ENCODE results near the gene PRKCE.
"Not testable (repeated sequence)": the region's sequence is repeated elsewhere in the genome, so short reads cannot be mapped to it uniquely, and the experiment has no call there.

Gene PRKCE

DNA sequence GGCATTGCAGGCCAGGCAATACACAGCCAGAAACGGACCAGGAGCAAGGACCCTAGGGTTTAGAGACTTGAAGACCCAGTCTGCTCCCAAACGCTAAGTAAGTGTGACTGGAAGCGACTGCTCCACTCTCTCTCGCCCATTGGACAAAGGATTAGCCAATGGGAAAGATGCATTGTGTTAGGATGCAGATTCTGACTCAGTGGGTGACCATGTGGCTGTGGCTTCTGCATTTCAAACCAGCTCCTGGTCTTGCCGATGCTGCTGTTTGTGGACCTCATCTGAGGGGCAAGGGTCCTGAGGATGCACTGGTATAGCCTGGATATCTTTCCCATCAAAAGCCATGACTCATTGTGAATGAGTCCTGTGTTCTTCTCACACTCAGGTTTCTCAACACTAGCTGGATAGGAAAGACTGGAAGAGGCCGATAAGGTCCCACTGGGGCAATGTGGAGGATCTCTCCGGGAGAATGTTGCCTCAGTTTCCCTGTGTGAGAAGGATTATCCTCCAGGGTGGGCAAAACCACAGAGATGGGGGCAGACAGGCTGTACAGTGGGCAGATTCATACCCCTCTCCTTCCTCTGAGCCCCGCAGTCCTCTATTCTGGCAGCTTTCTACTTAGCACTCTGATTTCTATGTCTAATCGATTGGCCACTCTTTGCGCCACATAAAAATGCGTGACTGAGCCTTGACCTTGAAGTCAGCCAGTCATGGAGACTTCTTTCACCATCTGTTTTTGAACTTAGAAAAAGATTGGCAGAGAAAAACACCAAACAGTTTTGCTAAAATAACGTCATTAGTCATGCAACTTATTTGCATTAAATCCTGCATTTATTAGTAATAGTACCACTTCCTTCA is 257.1 kb downstream of the PRKCE start:
- no peak for DNase-seq (ENCODE audit: low read depth)
- no peak overlapping the region for H3K4me3 ChIP-seq (ENCODE audit: low read depth, low read length)

DNA sequence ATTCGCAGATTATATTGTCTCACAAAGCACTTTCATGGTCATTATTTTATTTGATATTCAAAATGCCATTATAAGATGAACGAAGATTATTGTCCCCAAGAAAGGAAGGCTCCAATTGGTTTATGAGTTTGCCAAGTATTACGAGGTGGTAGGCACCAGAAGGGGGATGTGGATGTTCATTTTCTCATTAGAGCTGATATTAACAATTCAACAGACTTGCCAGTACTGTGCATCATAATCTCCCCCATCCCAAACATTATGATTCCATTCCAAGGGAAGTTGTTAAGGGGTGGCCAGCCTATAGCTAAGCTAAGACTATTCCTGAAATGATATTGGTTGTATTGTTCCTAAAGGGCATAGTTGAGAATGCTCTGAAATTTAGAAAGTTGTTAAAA is 257.7 kb downstream of the PRKCE start:
- H3K4me3 ChIP-seq (ENCODE audit: low read depth, low read length): no peak overlapping the region
- no peak for DNase-seq (ENCODE audit: low read depth)

DNA sequence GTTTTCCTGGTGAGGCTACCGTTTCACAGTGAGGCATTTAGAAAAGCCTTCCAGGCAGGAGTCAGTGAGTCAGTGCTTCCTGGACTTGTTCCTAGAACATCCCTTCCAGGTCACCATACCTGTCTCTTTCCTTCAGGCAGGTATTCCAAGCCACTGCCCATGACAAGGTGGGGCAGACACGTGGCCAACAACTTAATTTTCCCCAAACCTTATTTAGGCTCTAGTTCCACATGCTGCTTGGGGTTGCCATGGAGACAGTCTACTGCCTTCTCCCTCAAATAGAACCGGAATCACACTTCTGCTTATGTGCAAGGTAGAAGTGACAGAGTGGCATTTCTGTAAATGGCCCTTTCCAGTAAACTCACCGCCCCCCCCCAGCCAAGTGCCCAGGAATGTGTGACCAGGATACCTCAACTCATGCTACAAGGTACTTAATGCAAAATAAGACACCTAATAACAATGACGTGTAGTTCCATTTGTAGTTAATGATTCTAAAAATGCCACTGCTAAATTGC is 258.3 kb downstream of the PRKCE start:
- no peak overlapping the region for H3K4me3 ChIP-seq (ENCODE audit: low read depth, low read length)
- DNase-seq (ENCODE audit: low read depth): no peak

DNA sequence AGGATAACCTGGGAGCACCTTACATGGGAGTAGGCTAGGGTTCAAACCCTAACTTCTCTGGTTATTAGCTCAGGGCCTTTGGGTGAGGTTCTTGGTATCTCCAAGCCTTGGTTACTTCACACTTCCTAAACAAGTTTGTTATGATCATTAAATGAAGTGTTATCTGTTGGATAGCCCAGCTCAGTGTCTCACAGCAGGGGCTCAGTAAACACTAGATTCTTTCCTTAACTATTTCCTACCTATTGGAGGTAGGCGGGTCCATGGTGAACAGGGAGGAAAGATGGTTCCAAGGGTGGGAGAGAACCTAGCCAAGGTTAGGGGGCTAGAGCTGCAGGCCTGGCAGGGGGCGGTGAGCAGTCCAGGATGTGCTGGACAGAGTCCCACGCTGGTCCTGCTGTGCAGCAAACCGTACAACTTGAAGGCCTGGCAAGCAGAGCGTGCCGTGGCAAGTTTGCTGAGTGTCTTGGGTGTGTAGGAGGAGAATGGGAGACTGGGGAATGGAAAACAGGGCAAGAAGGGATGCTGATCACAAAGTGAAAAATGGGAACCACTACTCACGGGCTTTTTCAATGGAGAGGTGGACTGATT is 259.1 kb downstream of the PRKCE start:
- no peak for DNase-seq (ENCODE audit: low read depth)
- H3K4me3 ChIP-seq (ENCODE audit: low read depth, low read length): no peak overlapping the region

DNA sequence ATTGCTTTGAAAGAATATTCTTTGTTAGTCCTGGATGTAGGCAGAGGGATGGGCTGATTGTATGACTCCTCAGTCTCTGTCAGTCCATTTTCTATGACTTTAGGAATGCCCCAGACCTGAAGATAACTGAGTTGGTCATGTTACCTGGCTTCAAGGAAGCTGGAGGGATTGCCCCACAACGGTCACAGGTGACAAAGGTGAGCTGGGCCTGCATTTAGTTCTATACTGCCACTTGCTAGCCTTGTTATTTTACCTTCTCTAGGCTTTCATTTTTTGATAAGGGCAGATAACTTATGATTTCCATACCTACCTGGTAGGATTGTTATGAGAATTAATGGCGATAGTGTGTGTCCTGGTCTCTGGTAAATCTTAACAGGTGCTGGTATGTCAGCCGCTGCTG is 260.1 kb downstream of the PRKCE start:
- DNase-seq (ENCODE audit: low read depth): no peak
- no peak overlapping the region for H3K4me3 ChIP-seq (ENCODE audit: low read depth, low read length)

DNA sequence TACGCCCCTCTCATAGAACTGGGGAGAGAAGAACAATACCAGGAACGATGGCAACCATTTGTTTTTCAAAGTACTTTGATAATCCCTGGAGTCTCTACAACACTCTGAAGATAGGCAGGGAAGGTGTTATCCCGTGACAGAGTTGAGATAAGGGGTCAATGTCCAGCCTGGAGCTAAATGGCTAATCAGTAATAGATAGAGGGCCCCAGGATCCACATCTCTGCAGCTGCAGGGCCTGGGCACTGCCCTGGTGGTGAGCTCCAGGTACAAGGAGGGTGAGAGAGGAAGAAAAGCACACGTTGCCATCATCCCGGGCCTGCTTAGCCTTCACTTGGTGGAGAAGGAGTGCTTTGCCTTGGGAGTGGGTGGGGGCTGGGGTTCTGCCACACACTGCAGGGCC is 260.6 kb downstream of the PRKCE start:
- DNase-seq (ENCODE audit: low read depth): no peak
- H3K4me3 ChIP-seq (ENCODE audit: low read depth, low read length): no peak overlapping the region

DNA sequence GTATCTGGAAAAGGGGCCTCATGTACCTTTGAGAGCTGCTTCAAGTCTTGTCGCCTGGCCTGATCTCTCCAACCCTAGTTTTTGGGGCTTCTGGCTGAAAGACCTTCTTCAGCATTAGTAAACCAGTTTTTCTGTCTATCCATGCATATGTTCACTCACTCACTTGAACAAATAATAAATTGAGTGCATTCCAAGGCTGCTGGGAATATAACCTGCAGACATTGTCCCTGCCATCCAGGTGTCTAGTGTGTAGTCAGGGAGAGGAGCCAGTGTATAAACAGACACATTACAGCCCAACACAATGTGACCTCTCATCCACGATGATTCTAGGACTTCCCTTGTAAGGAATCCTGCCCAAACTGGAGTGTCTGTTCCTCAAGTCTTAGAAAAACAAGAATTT is 262.1 kb downstream of the PRKCE start:
- DNase-seq (ENCODE audit: low read depth): no peak
- H3K4me3 ChIP-seq (ENCODE audit: low read depth, low read length): no peak overlapping the region

DNA sequence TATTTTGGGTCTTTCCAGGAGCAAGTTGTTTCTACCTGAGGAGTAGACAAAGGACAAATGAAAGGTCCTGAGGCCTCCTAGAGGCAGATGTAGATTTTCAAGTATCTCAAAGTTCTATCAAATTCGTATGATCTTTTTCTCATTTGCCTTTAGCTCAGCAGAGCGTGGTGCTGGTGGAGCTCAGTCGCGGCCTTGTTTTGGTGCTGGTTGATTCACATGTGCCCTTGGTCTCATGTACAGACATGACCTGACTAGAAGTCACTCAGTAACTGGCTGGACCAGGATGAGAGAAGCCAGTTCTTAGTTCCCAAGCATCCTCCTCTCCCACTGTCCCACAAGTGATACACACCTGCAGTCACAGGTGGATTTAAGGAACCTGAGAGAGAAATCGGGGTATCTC is 264.0 kb downstream of the PRKCE start:
- DNase-seq (ENCODE audit: low read depth): no peak
- no peak overlapping the region for H3K4me3 ChIP-seq (ENCODE audit: low read depth, low read length)

DNA sequence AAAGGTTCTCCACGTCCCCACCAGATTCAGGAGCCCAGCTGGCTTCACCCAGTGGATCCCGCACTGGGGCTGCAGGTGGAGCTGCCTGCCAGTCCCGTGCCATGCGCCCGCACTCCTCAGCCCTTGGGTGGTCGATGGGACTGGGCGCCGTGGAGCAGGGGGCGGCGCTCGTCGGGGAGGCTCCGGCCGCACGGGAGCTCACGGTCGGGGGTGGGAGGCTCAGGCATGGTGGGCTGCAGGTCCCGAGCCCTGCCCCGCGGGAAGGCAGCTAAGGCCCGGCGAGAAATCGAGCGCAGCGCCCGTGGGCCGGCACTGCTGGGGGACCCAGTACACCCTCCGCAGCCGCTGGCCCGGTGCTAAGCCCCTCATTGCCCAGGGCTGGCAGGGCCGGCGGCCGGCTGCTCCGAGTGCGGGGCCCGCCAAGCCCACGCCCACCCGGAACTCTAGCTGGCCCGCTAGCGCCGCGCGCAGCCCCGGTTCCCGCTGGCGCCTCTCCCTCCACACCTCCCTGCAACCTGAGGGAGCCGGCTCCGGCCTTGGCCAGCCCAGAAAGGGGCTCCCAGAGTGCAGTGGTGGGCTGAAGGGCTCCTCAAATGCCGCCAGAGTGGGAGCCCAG is 266.2 kb downstream of the PRKCE start:
- H3K4me3 ChIP-seq (ENCODE audit: low read depth, low read length); DNase-seq (ENCODE audit: low read depth): not testable (repeated sequence)

DNA sequence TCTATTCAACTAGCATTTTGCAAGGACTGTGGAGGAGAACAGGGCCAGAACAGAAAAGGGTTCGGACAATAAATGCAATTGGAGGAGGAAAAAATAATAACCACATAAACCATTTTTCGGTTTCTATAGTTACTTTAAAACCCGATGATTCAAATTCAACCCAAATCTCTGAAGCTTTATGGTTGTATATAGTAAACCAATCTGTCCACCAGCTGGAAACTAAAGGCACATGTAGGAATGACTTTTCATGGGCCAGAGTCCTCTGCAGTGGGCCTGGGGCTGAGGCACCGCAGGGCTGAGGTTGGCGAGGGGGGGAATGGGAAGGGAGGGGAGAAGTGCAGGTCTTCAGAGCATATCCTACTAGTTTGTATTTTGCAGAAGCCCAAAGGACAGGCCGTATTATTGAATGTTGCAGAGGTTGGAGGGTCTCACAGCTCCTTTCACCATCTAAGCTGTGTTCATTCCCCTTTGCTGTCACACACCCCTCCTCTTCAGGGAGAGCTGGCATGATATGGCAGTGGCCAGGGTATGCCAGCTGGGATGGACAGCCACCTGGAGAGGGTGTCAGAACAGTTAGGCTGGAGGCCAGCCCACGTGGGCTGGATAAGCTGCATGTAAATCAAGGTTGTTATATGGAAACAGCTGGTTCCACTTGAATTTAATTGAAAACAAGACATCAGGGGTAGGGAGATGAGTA is 267.1 kb downstream of the PRKCE start:
- no peak overlapping the region for H3K4me3 ChIP-seq (ENCODE audit: low read depth, low read length)

DNA sequence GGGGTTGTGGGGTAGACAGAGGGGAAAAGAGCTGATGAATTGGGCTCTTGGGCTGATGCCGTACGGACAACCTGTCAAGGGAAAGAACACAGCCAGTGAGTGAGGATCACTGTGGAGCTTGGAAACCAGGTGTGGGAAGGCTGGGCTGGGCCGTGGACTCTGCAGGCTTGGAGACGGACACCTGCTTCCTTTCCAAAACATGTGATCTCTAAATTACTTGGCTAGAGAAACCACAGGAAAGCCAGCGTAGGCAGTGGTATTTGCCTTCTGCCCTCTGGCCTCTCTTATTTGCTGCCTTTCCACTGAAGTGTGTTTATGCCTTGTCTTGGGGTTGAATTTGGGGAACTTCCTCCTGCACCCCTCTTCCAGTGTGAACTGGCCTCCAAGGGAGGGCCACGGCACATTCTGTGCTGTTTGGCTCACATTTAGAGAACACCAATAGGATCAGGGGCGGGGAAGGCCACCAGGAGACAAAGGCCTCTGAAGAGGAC is 267.7 kb downstream of the PRKCE start:
- no peak overlapping the region for H3K4me3 ChIP-seq (ENCODE audit: low read depth, low read length)
- DNase-seq (ENCODE audit: low read depth): no peak

More for the DNA sequence above, 267.1 kb downstream of the PRKCE start:
- no peak for DNase-seq (ENCODE audit: low read depth)

DNA sequence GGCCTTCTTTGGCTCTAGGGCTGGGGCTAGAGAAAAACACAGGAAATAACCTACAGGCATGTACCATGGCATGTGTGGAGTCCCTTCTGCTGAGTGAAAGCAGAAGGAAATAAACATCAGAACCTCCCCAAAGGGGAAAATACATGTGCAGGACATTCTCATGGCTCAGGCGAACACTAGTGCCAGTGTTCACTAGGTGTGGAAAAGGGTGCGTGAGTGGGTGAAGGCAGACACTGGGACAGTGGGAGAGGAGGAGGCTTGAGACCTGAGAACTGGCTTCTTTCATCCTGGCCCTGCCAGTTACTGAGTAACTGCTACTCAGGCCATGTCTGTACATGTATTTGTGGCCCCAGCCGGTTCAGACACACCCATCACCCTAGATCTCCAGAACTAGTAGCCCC is 268.2 kb downstream of the PRKCE start:
- H3K4me3 ChIP-seq (ENCODE audit: low read depth, low read length): no peak overlapping the region
- no peak for DNase-seq (ENCODE audit: low read depth)

DNA sequence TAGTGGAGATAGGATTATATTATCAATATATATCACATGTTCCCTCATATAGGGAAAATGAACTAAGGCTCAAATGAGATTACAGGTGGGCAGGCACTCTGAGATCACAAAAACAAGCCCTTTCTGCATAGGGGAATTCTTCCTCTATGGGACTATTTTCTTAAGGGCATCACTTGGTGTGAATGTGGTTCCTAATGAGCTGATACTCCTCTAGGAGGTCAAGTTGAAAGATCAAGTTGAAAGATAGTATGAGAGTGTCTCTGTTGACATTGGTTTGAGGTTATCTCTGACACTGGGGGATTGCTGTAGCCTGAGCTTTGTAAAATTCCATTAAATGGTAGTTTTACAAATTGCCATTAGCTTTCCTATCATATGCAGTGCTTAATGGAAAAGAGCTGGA is 270.4 kb downstream of the PRKCE start:
- DNase-seq (ENCODE audit: low read depth): no peak
- H3K4me3 ChIP-seq (ENCODE audit: low read depth, low read length): no peak overlapping the region

DNA sequence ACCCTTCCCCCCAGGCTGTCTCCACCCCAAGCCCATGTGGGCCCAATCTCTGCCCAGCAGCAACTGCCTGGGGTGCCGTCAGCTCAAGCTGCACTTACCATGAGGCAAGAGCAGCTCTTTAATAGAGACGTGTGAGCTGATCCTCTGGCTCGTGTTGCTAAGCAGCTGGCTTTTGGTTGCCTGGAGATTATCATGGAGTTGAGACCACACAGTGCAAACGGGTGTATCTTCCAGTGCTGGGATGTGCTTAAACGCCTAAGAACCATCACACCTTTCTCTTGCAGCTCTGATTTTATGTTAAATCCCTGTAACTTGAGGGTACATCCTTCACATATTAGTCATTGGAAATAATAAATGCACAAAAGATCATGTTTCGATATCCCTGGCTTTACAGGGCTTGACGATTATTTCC is 271.1 kb downstream of the PRKCE start:
- H3K4me3 ChIP-seq (ENCODE audit: low read depth, low read length): no peak overlapping the region
- no peak for DNase-seq (ENCODE audit: low read depth)

DNA sequence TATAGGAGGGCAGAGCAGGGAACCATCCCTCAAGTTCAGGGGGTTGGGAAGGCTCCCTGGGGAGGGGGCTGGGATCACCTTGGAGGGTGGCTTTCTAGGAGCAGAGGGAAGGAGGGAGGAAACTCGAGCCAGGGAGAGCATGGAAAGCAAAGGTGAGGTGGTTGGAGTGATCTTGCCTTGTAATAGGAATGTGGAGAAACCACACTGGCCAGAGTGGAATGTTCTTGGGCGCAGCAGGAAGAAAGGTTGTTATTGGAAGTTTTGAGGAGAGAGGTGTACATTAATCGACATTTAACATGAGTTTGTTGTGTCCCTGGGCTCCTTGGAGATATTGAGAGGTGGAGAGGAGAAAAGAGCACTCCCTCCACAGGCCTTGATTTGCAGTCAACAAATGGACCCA is 272.2 kb downstream of the PRKCE start:
- DNase-seq (ENCODE audit: low read depth): no peak

DNA sequence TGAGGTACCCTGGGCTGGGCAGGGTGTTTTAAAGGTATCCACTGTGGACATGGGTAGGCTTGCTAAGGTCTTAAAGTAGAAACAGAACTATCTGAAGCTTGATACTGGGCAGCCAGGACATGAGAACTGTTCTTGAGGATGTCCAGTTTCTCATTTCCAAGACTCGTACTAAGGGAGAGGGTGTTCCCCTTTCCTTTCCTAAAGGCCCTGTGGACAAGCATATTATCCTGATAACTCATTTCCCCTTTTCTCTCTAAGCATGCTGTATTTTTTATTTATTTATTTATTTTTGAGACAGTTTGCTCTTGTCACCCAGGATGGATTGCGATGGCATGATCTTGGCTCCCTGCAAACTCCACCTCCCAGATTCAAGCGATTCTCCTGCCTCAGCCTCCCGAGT is 273.6 kb downstream of the PRKCE start:
- no peak overlapping the region for H3K4me3 ChIP-seq (ENCODE audit: low read depth, low read length)
- DNase-seq (ENCODE audit: low read depth): no peak

More for the DNA sequence above, 272.2 kb downstream of the PRKCE start:
- no peak overlapping the region for H3K4me3 ChIP-seq (ENCODE audit: low read depth, low read length)

DNA sequence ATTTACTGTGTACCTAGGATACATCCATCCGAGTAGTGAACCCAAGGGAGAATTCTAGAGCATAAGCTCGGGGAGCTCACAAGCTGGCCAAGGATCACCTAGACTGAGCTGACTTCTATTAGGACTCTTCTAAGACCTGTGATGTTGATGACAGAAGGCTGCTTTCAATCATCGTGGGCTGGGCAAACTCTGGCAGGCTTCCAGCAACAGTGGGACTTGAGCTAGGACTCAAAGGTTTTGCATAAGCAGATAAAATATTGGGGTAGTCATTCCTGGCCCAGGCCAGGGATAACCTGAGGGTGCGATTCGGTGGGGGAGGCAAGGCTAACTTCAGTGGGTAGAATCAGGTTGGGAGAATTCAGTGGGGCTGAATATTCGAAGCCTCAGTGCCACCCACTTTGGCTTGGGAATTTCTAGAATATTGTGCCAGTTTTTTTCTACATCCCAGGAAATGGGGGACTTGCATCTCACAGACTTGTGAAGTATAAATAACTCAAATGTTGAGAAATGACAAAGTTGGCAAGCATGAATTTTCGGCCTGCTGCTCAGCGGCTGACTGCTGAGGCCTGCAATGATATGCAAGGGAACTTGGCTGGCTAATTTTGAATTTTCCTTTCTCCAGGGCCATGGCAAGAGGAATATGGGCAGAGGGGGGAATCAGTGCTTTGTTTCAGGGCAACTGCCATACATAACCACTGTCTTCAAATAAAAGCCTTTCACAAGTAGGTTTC is 274.3 kb downstream of the PRKCE start:
- H3K4me3 ChIP-seq (ENCODE audit: low read depth, low read length): no peak overlapping the region
- no peak for DNase-seq (ENCODE audit: low read depth)

DNA sequence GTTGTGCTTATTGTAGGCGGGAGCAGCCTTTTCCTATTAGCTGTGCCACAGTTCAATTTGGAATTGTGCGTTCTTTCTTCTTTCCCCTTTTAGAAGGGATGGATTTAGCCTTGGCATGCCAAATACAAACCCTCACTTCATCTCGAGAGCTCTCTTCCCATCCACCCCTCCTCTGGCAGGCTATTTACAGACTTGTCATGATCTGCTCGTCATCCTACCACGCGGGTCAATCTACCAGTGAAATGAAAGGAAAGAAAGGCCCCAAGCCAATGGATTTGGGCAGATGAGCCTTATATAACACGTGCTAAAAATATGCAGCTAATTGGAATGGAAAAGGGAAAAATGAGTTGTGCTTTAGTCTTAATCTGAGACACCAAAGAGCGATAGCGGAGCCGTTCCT is 277.5 kb downstream of the PRKCE start:
- no peak for DNase-seq (ENCODE audit: low read depth)
- H3K4me3 ChIP-seq (ENCODE audit: low read depth, low read length): no peak overlapping the region

DNA sequence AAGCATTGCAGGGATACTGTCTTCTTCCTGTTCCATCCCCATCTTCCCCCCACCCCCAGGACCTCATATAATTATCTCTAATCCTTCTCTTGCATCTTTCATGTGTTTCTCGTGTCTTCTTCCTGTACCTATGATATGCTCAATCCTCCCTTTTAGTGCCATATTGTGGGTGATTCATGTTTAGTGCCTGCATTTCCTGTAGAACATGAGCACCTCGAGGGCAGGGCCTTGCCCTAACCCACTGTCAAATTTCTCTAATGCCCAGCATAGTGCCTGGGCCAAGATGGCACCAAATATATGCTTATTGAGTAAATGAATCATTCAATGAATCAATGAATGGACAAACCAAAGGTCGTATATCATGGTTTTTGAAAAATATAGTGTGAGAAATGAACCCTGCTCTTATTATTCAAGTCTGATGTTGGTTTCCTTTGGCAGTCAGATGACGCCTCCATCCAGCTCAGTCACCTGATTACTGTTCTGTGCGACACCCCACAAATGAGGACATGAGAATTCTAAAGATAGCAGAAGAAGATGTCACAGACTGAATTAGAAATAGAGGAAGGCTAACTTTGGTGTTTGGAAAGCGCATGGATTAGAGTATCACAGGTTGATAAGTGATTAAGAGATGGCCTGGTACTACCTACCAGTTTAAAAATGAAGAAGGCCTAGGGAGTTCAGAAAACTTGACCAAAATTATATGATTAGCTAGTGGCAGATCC is 278.4 kb downstream of the PRKCE start:
- DNase-seq (ENCODE audit: low read depth): no peak
- H3K4me3 ChIP-seq (ENCODE audit: low read depth, low read length): no peak overlapping the region
